GM18909 (cell line): ENCODE measurements around the gene KPTN.

ENCODE experiments used
- ATAC-seq: cut with Tn5 transposase; IDR thresholded peaks from one replicate; pipeline ENCODE4 v1.9.1; 2021; ENCODE audit warnings: mild to moderate bottlenecking; ENCODE audit not compliant: unreplicated experiment, poor library complexity

The KPTN gene

DNA sequence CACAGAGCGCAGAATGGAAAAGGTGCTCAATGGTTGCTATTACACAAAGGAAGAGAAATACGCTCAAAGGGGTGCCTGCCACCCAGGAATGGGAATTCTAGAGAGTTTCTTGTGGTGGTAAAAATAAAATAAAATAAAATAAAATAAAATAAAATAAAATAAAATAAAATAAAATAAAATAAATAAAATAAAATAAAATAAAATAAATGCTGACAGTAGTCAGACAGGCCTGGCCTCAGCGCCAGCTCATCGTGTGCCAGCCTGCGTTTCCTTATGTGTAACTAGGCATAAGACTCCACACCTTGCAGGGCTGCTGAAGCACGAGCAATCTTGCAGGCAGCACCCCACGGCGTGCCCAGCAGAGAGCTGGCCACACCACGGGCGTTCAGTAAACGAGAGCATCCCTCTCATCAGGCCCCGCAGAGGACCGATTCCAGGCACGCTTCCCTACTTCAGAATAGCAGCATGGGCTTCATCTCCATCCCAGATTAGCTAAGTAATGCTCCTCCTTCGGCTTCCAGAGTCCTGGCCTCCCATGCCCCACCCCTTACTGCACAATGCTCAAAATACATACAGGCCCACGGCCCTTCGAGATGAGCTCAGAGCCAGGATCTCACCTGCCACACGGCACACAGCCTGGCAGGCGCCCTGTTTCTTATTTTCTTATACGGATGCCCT is 25.3 kb upstream of the KPTN start:
- no peak for ATAC-seq

DNA sequence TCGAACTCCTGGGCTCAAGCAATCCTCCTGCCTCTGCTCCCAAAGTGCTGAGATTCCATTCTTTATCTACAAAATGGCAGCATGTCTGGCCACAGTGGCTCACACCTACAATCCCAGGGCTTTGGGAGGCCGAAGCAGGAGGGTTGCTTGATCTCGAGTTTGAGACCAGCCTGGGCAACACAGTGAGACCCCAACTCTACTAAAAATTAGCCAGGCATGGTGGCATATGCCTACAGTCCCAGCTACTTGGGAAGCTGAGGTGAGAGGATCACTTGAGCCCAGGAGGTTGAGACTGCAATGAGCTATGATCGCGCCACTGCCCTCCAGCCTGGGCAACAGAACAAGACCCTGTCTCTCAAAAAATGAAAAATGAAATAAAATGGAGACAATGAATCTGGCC is 24.7 kb upstream of the KPTN start:
- no peak for ATAC-seq

DNA sequence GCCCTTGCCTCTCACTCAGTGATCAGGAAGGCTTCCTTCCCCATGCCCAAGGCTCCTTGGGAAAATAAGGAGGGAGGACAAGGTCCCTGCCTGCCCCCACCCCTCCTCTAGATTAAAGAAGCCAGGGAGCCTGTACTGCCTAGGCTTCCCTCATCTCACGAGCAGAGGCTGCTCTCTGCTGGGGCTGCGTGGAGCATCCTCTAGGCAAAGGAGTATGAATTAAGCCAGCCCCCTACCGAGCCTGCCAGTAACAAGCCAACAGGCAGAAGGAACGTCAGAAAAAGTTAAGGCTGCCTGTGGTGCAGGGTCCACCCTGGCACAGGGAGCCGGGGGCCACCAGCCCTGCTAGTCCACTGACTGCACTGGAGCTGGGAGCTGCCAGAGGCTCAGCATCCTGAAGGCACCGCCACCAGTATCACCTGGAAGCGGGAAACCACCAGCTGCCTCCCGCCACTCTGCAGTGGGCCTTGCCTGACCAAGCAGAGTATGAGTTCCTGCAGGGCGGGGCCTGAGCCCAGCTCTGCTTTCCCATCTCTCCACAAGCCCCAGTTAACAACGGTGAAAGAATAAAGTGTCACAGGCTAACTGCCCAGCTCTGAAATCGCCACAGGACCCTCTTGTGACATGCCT is 24.0 kb upstream of the KPTN start:
- no peak for ATAC-seq

DNA sequence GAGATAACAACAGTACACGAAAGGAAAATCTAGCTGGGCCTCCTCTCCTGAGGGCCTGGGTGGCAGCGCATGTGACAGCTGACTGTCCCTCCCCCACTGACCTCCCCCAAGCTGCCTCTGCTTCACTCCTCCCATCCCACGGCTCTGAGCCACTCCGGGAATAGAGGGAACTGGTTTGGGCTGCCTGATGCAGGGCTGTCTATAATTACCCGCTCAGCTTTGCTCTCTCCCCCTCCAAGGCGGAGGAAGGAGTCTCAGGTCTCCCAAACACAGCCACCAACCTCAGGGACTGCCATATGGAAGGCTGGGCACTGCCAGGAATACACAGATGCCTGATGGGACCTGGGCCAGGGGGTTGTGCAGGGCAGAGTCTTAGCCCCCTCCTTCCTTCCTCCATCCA is 23.0 kb upstream of the KPTN start:
- ATAC-seq, result no peak

DNA sequence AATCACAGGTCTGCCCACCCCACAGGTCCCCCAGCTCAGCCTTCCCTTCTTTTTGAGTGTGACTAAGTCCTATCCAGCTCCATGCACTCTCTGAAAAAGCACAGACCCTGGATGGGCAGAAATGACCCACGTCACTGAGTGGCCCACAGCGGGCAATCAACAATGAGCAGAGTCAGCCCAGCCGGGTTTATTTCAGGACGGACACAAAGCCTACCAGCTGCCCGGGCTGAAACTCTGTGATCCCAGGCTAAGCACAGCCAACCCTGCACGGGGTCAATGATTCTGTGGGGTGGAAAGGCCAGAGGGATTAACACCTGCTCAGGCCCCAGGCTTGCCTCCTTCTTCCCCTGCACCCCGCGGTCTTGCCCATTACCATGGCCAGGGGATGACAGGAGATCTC is 22.4 kb upstream of the KPTN start:
- no peak for ATAC-seq

GRCh38 chr19:47505506-47505905 is 21.5 kb upstream of the KPTN start:
- no peak for ATAC-seq

DNA sequence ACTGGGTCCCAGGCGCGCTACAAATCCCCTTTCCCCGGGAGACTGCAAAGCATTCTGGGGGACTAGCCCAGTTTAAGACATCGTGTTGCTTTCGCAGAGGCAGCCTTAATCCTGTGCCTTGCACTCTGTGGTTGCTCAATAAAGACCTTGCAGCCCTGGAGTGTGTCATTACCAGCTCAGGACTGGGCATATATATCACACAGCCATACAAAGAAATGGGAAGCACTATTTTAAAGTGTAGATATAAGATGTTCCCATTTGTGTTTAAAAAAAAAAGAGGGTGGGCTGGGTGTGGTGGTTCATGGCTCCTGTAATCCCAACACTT is 19.8 kb upstream of the KPTN start:
- no peak for ATAC-seq

- ATAC-seq, result no peak
Measured at GRCh38 chr19:47503130-47503825, 19.3 kb upstream of the KPTN start.

- ATAC-seq, result no peak
Measured at GRCh38 chr19:47499863-47500830, 16.1 kb upstream of the KPTN start.

GRCh38 chr19:47499371-47499770 is 15.4 kb upstream of the KPTN start:
- no peak for ATAC-seq

GRCh38 chr19:47498561-47498960 is 14.5 kb upstream of the KPTN start:
- ATAC-seq, result no peak

- ATAC-seq, result no peak
Measured at GRCh38 chr19:47497821-47498520, 14.0 kb upstream of the KPTN start.

GRCh38 chr19:47497050-47497766 is 13.2 kb upstream of the KPTN start:
- no peak for ATAC-seq

GRCh38 chr19:47495478-47496372 is 11.7 kb upstream of the KPTN start:
- no peak for ATAC-seq

GRCh38 chr19:47494729-47495128 is 10.7 kb upstream of the KPTN start:
- no peak for ATAC-seq

- no peak for ATAC-seq
Measured at GRCh38 chr19:47494211-47494547, 10.2 kb upstream of the KPTN start.

- ATAC-seq, result no peak
Measured at GRCh38 chr19:47493378-47494210, 9.6 kb upstream of the KPTN start.
